Activated CD4-positive, alpha-beta T cell treated with anti-CD3 and anti-CD28 coated beads for 4 hours (primary cell): ENCODE data around the gene VWF.
"Not testable (repeated sequence)": the region's sequence is repeated elsewhere in the genome, so short reads cannot be mapped to it uniquely, and the experiment has no call there.

Experiments
- DNase-seq, 2 donors: peaks; one replicate each; pipeline ENCODE4 v3.0.0-alpha.2; 2020

VWF gene

DNA sequence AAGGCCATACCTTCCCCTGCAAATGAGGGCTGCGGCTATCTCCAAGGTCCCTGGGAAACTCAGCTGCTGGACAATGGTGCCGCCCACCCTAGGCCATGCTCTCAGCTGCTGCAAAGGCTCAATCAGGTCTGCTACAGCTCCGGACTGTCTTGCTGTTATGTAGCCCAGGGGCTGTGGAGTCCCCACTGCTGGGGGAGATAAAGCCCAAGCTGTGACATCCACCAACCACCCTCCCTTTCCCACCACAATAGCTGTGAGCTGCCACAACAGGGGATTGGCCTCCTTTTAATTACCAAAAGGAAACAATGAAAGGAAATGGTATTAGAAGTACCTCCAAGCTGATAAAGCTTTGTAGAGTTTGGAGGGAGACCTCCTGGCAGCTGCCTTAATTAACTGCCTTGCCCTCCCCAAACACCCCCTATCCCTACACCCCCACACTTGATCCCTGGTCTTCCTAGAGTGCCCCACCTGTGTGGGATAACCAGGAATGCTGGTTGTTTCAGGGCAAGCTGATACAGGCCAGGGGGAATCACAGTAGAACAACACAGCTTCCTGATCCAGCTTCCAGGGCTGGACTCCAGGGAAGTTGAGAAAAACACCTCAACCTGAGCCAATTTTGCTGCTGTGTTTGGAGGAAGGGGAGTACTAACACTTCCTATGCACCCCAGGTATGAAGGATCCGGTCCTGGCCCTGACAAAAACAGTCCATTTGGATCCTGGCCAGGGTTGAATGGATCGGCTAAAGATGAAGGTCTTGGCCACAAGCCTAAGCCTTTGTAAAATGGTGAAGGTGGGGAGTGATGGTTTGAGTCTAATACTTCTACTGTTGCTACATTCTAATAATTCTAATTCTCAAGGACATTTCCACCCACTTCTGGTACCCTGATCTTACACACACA lies at the start of gene VWF:
VWF (minus strand) TSS at position 260 of the 899 bp plus-strand sequence. CDS start 1,474 bp downstream, outside the sequence.
- DNase-seq: no peak

DNA sequence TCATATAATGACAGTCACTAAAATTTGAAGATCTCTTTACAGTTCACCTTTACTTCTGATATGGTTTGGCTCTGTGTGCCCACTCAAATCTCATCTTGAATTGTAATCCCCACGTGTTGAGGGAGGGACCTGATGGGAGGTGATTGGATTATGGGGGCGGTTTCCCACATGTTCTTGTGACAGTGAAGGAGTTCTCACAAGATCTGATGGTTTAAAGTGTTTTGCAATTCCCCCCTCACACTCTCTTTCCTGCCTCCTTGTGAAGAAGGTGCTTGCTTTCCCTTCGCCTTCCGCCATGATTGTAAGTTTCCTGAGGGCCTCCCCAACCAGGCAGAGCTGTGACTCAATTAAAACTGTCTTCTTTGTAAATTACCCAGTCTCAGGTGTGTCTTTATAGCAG lies 48.4 kb upstream of the VWF start:
- no peak for DNase-seq

DNA sequence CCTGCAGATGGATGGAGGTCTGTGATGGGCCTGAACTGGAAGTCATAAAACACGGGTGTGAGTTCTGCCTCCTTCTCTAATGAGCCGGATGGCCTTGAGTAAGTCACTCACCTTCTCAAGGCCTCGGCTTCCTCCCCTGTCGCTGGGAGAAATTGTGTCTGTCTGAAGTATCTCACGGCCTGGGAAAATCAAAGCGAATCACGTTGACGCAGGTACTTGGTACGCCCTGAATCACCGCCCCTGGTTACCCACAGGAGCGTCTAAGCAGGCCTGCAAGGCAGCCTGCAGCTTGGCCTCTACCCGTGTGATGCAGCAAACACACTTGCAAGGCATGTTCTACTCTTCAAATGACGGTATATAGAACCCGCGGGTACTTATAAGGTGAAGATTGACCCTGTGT lies 47.6 kb upstream of the VWF start:
- no peak for DNase-seq

DNA sequence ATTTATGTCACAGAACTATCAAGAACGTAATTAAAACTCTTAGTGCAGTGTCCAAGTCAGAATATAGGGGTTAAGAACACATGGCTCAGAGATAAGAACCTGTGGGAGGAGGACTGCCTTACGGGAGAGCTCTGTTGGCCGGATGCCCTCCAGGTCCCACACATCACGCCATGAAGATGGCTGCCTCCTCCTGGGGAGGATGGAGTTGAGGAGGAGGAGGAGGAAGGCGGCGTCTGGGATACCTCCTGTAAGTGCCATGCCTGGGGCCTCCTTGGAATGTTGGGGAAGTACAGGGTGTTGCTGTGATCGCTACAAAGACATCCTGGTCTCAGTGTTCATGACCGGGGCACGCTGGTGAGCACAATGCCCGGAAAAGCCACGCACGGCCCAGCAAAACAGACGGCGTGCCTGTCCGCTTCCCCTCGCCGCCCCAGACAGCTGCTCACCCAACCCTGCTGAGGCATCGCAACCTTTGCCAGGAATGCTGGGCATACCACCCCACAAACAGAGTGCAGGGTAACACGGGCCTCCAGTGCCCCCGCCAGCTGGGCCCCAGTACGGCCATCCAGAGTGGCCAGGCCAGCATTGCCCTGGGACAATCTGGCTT lies 47.0 kb upstream of the VWF start:
- no peak for DNase-seq

DNA sequence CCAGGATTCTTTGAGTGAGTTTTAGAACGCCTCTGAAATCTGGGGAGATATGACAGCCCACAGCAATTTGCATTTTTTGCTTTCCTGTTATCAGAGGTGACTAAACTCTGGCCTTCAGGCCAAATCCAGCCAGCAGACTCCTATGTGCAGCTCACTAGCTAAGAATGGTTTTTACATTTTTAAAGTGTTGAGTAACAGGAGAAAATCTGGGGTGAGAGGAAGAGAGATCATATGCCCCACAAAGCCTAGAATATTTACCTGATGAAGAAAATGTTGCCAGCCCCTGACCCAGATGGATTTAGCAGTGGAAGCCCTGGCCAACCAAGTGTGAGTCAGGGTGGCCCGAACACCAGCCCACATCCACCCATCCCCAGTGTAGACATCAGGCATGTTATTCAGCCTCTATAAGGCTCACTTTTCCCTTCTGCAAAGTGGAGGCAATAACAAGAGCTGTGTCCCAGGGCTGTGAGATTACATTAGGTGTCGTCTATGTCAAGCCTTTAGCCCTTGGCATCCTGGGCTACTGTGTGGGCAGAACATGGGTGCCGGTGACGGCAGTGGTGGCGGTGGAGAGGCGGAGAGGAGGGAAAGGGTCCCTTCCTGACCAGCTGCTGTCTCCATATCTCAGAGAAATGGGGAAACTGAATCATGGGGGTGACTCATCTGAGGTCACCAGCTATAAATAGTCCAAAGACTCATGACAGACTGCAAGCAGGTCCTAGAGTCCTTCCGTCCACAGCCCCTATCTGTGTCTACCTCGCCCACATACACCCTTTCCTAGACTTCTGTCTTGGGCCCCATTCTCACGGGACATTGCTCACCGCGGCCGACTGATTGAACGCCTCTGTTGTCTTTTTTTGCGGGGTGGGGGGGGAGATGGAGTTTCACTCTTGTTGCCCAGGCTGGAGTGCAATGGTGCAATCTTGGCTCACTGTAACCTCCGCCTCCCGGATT lies 43.1 kb upstream of the VWF start:
- peak; percentile 45 to 50 for DNase-seq

DNA sequence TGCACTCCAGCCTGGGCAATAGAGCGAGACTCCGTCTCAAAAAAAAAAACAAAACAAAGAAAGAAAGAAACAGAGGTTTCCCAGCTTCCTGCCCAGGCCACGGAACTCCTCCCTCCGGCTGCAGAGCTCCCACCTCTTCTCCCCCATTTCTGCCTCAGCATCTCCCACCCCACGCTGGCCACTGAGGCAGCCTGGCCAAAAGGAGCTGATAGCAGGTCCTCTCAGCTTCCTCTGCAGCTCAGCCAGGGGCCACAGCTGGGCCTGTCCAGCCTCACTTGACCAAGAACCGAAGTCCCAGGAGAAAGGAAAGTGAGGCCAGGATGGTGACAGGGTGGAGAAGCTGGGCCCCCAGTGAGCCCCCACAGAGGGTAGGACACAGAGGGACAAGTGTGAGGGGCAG lies 42.3 kb upstream of the VWF start:
- no peak for DNase-seq

DNA sequence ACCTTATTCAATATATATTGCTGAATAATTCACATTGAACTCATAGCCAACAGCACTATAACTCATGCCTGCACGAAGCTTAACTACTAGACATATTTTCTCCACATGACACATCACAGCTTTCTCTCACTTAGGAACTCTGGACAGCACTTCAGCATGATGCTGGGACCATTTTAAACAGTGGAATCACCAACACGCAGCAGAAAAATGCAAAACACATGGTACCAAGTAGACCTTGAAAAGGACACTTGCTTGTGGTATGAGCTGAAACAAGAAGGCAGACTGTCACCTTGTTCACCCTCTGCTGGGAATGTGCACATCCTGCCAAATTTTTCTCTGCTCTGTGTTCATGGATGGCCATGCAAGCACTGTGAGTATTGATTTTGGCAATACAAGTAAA lies 40.9 kb upstream of the VWF start:
- no peak for DNase-seq

DNA sequence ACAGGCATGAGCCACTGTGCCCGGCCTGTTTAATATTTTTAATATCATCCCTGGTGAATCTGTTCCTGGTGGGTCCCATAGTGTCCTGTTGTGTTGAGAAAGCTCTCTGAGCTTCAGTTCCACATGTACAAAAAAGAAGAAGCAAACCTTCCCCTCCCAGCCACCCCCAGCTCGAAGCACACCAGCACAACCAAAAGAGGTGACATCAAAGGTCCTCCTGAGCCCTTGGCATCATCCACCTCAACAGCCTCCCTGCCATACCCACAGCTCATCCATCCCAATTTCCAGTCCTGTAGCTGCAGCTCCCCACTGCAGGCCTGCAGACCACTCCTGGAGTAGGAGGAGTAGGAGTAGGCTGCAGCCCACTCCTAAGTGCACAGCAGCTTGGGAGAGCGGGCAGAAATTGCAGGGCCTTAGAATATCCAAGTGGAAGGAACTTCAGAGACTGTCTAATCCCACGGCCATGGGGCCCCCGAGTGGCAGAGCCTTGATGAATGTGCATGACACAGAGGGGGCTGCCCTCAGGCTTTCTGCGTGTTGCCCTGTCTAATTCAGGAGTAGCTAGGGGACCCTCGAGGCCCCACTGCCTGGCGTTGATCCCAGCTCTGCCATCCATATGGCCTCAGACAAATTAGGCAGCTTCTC lies 39.1 kb upstream of the VWF start:
- no peak for DNase-seq

DNA sequence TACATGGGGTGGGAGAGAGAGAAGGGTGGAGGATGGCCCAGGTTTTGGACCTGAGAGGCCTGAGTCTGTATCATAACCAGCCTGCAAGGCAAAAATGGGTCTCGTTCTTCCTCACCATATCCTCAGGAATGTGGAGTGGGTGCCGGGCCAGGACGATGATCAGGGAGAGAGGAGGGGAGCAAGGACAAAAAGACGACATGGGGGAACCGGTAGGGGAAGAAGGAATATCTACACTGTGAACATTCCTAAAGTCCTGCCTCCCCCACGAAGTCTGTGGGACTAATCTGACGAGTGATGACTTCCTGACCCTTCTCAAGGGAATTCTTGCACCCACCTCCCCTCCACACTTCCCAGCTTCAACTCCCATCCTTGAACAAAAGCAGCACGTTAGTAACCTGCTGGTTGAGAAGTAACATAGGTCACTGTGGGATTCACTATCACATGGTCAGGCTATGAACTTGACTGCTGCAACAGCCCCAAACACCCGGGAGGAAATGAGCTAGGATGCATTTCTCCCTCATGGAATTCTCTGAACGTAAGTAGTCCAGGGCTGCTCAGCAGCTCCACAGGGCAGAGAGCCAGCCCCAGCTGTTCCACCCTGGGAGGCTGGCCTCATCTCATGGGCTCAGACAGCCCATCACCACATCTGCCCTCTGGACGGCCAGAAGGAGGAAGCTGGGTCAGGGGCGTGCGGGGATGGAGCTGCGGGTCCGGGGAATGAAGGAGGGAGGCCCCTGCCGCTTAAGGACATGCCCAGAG lies 36.8 kb upstream of the VWF start:
- DNase-seq: no peak

DNA sequence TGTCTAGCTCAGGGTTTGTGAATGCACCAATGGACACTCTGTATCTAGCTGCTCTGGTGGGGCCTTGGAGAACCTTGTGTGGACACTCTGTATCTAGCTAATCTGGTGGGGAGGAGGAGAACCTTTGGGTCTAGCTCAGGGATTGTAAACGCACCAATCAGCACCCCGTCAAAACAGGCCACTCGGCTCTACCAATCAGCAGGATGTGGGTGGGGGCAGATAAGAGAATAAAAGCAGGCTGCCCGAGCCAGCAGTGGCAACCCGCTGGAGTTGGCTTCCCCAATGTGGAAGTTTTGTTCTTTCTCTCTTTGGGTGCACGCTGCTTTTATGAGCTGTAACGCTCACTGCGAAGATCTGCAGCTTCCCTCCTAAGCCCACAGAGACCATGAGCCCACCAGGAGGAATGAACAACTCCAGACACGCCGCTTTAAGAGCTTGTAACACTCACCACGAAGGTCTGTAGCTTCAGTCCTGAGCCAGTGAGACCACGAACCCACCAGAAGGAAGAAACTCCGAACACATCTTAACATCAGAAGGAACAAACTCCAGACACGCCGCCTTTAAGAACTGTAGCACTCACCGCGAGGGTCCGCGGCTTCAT lies 35.7 kb upstream of the VWF start:
- DNase-seq: not testable (repeated sequence)

DNA sequence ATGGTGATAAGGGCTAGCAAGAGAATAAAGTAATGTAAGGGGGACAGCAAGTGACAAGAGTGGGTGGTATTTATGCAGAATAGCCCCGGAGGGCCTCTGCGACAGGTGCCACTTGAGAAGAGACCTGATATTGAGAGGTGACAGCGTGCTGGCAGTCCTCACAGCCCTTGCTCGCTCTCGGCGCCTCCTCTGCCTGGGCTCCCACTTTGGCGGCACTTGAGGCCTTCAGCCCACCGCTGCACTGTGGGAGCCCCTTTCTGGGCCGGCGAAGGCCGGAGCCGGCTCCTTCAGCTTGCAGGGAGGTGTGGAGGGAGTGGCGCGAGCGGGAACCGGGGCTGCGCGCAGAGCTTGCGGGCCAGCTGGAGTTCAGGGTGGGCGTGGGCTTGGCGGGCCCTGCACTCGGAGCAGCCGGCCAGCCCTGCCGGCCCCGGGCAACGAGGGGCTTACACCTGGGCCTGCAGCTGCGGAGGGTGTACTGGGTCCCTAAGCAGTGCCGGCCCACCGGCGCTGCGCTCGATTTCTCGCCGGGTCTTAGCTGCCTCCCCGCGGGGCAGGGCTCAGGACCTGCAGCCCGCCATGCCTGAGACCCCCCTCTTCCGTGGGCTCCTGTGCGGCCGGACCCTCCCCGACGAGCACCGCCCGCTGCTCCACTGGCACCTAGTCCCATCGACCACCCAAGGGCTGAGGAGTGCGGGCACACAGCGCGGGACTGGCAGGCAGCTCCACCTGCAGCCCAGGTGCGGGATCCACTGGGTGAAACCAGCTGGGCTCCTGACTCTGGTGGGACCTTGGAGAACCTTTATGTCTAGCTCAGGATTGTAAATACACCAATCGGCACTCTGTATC lies 34.9 kb upstream of the VWF start:
- not testable (repeated sequence) for DNase-seq

DNA sequence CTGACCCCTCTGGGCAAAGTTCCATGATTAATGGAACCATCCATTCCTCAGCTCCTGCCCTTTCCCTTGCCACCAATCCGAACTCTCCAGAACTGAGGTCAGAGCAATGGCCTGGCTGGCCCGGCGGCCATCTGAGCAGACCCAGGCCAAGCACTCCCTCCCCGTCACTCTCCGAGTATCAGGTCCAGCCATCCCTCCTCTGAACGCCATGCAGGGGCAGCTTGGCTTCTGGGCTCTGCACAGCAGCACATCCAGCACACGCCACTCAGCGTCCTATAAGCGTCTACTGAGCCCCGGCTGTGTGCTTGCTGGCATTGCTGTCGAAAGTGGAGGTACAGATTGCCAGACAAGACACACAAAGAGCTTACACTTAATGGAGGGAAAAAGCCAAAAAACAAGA lies 34.3 kb upstream of the VWF start:
- no peak for DNase-seq

DNA sequence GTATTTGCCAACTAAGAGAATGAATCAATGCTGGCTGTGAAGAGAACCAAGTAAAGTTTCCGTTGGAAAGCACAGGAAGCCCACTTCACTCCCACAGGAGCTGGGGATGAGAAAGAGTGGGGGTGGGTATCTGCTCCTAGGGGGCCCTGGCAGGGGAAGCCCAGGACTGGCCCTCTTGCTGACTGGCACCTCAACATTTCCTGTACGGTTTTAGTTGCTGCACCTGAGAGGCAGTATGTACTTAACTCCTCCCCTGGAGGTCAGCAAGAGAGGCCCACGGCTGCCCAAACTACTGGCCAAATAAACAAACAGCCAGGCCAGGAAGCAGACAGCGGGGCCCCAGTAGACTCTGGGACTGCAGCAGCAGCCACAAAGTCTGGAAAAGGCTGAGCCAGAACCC lies 33.8 kb upstream of the VWF start:
- DNase-seq: no peak

DNA sequence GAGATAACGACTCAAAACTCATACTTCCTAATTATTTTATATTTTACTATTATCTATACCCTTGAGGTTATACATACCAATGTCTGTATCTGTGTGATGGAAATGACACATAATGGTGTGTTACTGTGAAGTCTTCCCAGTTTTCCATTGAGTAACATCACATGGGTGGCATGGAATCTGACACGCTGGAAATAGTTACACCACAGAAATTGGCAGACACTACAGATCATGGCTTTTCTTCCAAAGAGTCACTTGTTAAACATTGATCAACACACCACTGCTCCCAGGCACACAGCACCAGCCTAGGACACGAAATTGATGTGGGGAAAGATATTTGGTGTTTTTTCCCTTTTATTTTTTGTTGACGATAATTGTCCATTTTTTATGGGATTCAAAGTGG lies 33.0 kb upstream of the VWF start:
- no peak for DNase-seq

DNA sequence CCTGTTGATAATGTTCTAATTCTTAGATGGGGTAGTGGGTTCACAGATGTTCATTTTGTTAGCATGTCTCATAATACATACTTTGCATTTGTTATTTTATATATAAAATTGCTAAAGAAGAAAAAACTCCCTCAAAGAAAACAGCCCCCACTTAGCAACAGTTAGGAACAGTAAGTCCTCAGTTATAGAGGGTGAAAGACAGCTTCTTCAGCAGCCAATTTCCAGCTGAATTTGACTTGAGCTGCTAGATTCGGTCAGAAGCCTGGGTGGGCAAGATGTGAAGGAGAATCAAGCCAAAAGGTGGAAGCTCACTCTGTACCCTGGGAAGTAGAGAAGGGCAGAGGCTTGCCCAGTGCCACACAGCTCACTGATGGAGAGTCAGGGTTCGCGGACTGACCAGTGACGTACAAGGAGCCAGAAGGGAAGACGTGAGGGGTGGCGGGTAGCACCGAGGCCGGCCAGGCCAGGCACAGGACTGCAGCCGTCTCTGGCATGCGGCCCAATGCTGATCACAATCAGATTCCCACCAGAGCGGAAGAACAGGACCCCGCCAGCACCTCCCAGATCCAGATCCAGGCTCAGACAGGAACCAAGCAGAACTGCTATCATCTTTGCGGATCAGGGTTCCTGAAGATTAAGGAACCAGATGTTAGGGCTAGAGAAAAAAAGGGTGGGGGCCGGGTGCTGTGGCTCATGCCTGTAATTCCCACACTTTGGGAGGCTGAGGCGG lies 30.4 kb upstream of the VWF start:
- no peak for DNase-seq

DNA sequence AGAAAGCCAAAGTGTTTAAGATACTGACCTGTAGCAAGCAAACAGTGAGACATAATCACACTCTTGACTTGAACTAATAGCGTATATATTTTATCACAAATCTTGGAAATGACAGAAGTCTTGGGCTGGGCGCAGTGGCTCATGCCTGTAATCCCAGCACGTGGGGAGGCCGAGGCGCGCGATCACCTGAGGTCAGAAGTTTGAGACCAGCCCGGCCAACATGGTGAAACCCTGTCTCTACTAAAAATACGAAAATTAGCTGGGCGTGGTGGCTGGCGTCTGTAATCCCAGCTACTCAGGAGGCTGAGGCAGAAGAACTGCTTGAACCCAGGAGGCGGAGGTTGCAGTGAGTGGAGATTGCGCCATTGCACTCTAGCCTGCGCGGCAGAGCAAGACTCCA lies 24.3 kb upstream of the VWF start:
- DNase-seq: not testable (repeated sequence)

DNA sequence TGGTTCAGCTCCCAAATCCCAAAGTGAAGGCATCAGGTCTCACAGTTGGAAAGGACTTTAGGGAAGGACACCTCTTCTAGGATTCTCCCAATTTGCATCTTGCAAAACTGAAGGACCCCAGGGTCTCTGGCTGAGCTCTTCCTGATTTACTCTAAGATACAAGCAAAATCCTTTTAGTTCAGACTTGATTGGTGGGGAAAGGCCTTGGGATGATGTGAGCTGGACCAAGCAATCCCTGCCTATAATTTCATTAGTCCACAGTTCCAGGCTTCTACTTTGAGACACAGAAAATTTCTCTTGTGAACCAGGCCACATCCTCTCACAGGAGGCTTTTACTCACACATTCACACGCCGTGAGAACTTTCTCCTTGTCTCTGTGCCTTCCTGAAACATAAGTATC lies 23.6 kb upstream of the VWF start:
- DNase-seq: no peak

DNA sequence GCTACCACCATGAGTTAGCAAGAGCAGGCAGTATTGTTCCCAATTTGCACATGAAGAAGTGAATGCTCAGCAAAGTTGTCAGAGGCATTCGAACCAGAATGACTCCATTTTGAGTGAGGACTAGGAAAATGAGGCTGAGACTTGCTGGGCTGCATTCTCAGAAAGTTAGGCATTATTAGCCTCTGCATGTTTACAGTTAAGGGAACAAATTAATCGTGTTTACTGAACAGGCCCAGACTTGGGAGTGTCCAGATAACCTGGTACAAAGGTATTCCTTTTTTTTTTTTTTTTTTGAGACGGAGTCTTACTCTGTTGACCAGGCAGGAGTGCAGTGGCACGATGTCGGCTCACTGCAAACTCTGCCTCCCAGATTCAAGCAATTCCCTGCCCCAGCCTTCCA lies 22.5 kb upstream of the VWF start:
- DNase-seq: no peak

DNA sequence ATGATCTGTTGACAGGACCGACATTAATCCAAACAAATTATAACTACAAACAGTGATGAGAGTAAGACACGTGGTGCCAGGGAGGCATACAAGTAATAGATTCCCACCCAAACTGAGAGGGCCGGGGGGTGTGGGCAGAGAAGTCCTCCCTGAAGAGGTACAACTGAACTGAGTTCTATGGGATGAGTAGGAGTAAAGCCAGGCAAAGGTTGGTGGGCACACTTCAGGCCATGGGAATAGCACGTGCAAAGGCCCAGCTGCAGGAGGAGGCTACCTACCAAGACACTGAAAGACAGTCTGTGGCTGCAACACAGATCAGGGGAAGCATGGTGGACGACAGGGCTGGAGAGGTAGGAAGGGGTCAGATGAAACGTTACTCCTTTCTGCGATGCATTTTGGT lies 22.0 kb upstream of the VWF start:
- no peak for DNase-seq

DNA sequence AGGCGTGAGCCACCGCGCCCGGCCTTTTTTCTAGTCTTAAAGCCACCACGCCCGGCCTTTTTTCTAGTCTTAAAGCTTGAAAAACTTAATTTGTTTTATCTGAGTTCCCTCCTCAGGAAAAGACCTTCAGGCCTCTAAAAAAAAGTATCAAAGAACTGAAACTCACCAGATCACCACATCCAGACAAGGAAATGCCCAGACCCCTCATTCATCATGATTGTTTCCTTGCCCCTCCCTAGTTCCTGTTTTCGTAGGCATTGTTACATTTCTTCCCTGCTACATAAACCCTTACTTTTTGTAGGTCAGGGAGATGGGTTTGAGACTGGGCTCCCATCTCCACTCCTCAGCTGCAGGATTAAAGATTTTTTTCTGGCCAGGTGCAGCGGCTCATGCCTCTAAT lies 21.1 kb upstream of the VWF start:
- DNase-seq: no peak
